ENCODE results near the gene ARPP21.

DNA sequence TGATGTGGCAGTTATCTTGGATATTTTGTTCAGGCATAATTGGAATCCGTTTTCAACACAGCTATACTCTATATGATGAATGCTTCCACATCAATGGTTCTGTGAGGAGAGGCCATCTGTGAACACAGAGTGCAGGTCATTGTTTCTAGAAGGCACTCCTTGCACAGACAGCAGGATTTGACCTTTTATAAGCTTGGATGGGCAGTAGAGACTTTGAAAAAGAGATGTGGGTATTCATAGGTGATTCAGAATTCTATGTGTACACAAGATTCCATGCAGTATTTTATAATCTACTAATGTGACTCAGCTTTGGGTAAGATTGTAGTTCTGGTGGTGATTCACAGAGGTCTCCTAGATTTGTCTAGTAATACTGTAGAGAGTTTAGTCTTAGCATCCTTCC, 12.5 kb downstream of the ARPP21 start:
- no peak for TF ChIP-seq CTCF (IDR thresholded peaks at IDR 0.05)
- no peak for TF ChIP-seq POLR2AphosphoS5 (IDR thresholded peaks at IDR 0.05)
- TF ChIP-seq POLR2A (IDR thresholded peaks at IDR 0.05; ENCODE audit: low read depth) = no peak
- TF ChIP-seq EP300 (IDR thresholded peaks at IDR 0.05) = no peak
